Peyer's patch (tissue), 4 donors: ENCODE results near the gene LMOD1. TPM values are rescaled to one million over a fixed set of nuclear protein-coding genes. Genes with fewer than 3 reads are reported as not detected.

Source experiments
- DNase-seq, 3 donors: peaks; one replicate each; pipeline ENCODE4 v3.0.0-alpha.2; 2017 to 2019
- H3K27ac ChIP-seq, 4 donors: fragments of 200-600 bp; sonication (generic); one replicate each; pipeline ENCODE4 v1.5.1; 2016 to 2019
- H3K27me3 ChIP-seq, 2 donors: fragments of 200-600 bp; sonication (generic); one replicate each; pipeline ENCODE4 v1.5.1; 2019
- H3K36me3 ChIP-seq, 3 donors: fragments of 200-600 bp; sonication (generic); one replicate each; pipeline ENCODE4 v1.5.1; 2016 to 2019
- H3K4me1 ChIP-seq, 4 donors: fragments of 200-600 bp; sonication (generic); one replicate each; pipeline ENCODE4 v1.5.1; 2016 to 2019
- H3K4me3 ChIP-seq, 4 donors: fragments of 200-600 bp; sonication (generic); 1 replicate in 3 of 4; 2 replicates in 1 of 4; pipeline ENCODE4 v1.5.1; 2016 to 2019; ENCODE audit warnings: mild to moderate bottlenecking in 1 of 4
- H3K9me3 ChIP-seq, 4 donors: fragments of 200-600 bp; sonication (generic); one replicate each; pipeline ENCODE4 v1.5.1; 2016 to 2019; ENCODE audit warnings: mild to moderate bottlenecking in 1 of 4
- POLR2A ChIP-seq, 2 donors: fragments of 450-650 bp; IDR thresholded peaks; one replicate each; pipeline ENCODE4 v1.5.1; 2017; ENCODE audit warnings: antibody characterized with exemption in 2 of 2, mild to moderate bottlenecking in 2 of 2, moderate library complexity in 2 of 2
- total RNA-seq, 4 donors: library from RNA; depleted of rRNA; stranded (reverse); fragments of >200 nt; gene quantifications; one replicate each; pipeline ENCODE4 v1.1.0, GENCODE V29; 2016
- TF ChIP-seq, protein P1 (sequence below), 6 experiments: fragments of 450-650 bp in 4 of 6; fragments of 200-600 bp in 2 of 6; sonication (generic) in 1 of 6; IDR thresholded peaks; one replicate each; pipeline ENCODE4 v1.5.1; 2017 to 2019; ENCODE audit warnings: antibody characterized with exemption in 6 of 6, mild to moderate bottlenecking in 3 of 6, moderate library complexity in 1 of 6

LMOD1 gene
- total RNA-seq, 4 donors from 2014 or later: 10.0 to 70.1 (median 32.6) TPM

DNA sequence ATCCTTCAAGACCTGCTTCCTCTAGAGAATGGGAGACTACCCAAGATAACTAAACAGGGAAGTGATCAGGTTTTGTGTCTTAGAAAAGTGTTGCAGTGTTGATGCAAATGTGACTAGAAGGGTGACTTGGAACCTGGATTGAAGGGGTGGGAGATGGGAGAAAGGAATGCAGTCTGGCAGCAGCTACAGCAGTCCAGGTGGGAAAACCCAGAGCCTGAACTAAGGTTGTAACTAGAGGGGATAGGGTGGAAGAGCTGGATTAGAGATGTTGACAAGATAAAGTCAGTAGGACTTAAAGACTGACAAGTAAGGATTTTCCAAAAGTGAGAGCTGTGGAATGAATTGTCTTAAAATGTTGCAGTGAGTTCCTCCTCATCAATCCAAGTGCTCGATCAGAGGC lies 64.7 kb downstream of the LMOD1 start:
- no peaks in the 10 kb centered on the region for H3K9me3 ChIP-seq
- DNase-seq: no peak

DNA sequence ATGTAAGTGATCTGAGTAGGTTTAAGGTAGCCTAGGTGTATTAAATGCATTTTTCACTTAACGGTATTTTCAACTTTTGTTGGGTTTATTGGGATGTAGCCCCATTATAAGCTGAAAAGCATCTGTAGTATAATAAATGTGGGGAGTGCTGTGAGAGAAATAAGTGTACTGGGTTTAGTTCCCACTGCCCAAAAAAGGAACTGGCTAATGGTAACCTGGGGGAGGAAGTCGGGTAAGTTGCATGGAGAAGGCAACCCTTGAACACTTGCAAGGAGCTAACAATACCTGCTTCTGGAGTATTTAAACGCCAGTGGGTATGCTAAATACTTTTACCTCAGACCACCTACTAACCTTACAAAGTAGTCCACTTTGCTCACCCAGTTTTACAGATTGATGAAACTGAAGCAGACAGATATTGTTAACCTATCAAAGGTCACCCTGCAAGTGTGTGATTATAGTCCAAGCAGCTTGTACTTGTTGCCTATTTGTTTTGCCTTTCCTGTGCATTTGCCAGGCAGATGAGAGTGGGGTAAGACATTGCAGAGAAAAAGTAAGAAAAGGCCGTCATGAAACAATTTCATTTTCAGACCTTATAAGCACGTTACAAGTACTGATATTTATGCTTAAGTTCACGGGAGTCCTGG lies 65.3 kb downstream of the LMOD1 start:
- peak in 1 of 3 donors; percentile 1 for DNase-seq
- Histone ChIP-seq H3K4me3 (no peak overlapping the region), H3K27me3 (no peaks in the 10 kb centered on the region), H3K27ac (no peak overlapping the region), H3K4me1 (peaks cover 0 to 7% (median 0%) of the 10 kb centered on the region in 4 donors), H3K36me3 (no peaks in the 10 kb centered on the region), H3K9me3 (no peaks in the 10 kb centered on the region)
- TF ChIP-seq, protein P1, sequence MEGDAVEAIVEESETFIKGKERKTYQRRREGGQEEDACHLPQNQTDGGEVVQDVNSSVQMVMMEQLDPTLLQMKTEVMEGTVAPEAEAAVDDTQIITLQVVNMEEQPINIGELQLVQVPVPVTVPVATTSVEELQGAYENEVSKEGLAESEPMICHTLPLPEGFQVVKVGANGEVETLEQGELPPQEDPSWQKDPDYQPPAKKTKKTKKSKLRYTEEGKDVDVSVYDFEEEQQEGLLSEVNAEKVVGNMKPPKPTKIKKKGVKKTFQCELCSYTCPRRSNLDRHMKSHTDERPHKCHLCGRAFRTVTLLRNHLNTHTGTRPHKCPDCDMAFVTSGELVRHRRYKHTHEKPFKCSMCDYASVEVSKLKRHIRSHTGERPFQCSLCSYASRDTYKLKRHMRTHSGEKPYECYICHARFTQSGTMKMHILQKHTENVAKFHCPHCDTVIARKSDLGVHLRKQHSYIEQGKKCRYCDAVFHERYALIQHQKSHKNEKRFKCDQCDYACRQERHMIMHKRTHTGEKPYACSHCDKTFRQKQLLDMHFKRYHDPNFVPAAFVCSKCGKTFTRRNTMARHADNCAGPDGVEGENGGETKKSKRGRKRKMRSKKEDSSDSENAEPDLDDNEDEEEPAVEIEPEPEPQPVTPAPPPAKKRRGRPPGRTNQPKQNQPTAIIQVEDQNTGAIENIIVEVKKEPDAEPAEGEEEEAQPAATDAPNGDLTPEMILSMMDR (IDR thresholded peaks at IDR 0.05): no peak
- no peak for TF ChIP-seq POLR2A (IDR thresholded peaks at IDR 0.05)

More for the DNA sequence above, 64.7 kb downstream of the LMOD1 start:
- Histone ChIP-seq H3K36me3 (no peaks in the 10 kb centered on the region), H3K4me1 (peaks cover 0 to 7% (median 0%) of the 10 kb centered on the region in 4 donors), H3K27ac (no peak overlapping the region), H3K4me3 (no peak overlapping the region), H3K27me3 (no peaks in the 10 kb centered on the region)
- TF ChIP-seq, protein P1 (IDR thresholded peaks at IDR 0.05): no peak
- TF ChIP-seq POLR2A (IDR thresholded peaks at IDR 0.05): no peak

DNA sequence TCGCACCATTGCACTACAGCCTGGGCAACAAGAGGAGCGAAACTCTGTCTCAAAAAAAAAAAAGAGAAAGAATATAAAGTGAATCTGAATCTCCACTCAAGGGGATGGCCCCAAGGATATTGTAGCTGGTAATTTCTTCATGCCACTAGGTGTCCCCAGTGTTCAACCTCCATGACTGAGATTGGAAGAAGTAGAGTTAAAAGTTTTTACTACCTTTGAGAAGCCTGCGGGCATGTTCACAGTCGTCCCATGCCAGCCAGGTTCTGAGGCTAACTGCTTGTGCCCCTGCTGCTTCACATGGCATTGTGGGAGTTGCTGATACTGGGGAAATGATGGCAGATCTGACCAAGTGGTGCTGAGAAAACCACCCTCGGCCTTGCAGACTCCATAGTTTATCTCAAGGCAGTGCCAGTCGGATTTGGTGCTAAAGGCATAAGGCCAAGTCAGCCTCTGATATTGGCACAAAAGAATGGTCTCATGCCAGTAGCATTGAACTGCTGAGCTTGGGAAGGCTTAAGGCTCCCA lies 68.4 kb downstream of the LMOD1 start:
- DNase-seq: no peak
- H3K27ac ChIP-seq: no peak overlapping the region
- H3K27me3 ChIP-seq: no peaks in the 10 kb centered on the region
- no peaks in the 10 kb centered on the region for H3K4me1 ChIP-seq
- no peak overlapping the region for H3K4me3 ChIP-seq
- no peak for TF ChIP-seq POLR2A (IDR thresholded peaks at IDR 0.05)
- TF ChIP-seq, protein P1 (IDR thresholded peaks at IDR 0.05): peak in 5 of 6 experiments; percentile 24 to 64 (median 59)
- peaks cover 0 to 19% (median 0%) of the 10 kb centered on the region in 3 donors for H3K36me3 ChIP-seq
- no peaks in the 10 kb centered on the region for H3K9me3 ChIP-seq

DNA sequence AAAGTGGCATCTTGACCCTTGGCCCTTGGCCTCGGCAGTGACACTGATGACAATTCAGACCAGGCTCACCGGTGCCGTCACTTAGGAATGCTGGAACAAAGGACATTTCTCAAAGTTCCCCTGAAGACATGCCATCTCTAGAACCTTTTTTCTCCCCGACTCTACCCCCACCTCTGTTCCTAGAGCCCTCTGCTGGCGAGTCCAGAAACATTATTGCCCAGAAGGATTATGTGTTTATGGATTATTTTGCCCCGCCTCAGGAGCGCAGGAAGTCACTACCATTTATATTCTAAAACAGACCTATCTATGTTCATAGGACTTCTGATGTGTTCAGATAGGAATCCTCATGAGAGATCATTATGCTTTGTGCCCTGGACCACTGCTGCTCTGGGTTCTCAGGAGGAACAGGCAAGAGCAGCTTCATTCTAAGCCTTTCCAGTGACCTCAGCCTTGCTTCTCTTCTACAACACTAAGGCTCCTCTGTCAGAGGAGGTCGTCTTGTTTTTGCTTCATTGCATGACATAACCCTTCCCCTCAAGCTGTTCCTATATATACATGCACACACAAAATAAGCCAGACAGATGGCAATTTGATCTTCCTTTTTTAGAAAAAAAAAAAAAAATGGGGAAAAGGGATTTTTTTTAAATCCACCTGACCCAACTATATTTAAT lies 70.1 kb downstream of the LMOD1 start:
- Histone ChIP-seq H3K36me3 (peaks cover 0 to 35% (median 0%) of the 10 kb centered on the region in 3 donors), H3K4me1 (no peaks in the 10 kb centered on the region), H3K4me3 (no peak overlapping the region), H3K27ac (no peak overlapping the region), H3K9me3 (no peaks in the 10 kb centered on the region), H3K27me3 (no peaks in the 10 kb centered on the region)
- DNase-seq: no peak
- no peak for TF ChIP-seq POLR2A (IDR thresholded peaks at IDR 0.05)
- TF ChIP-seq, protein P1 (IDR thresholded peaks at IDR 0.05): peak in 2 of 6 experiments; percentile 16 to 37

DNA sequence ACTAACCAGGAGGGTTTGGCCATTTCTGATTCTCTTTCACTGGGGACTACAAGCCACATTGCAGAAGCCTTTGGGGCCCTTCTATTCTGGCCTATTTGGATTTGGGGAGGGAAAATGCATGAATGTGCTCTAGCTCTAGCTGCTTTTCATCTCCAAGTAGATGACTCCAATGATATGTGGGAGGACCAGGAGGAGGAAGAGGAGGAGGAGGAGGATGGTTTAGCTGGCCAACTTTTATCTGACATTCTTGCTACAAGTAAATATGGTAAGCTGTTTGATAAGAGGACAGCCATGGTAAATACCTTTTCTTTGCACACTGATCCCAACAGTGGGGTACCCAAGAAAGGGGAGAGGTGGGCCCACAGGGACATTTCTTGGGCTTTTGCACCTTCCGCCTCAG lies 71.7 kb downstream of the LMOD1 start:
- H3K36me3 ChIP-seq: peaks cover 0 to 51% (median 0%) of the 10 kb centered on the region in 3 donors
- DNase-seq: no peak
- H3K4me1 ChIP-seq: no peaks in the 10 kb centered on the region
- TF ChIP-seq, protein P1 (IDR thresholded peaks at IDR 0.05): no peak
- TF ChIP-seq POLR2A (IDR thresholded peaks at IDR 0.05): no peak
- no peaks in the 10 kb centered on the region for H3K9me3 ChIP-seq
- no peaks in the 10 kb centered on the region for H3K27me3 ChIP-seq
- no peak overlapping the region for H3K4me3 ChIP-seq
- H3K27ac ChIP-seq: no peak overlapping the region
